Heart right ventricle (tissue), 16 donors: ENCODE results near the gene LRRC3. TPM values are rescaled to one million over a fixed set of nuclear protein-coding genes. Genes with fewer than 3 reads are reported as not detected.

ENCODE experiments used
- ATAC-seq, 8 donors: fragments of 200-7000 bp; cut with Tn5 transposase; one replicate each; pipeline ENCODE4 v1.9.1; 2020; ENCODE audit warnings: mild to moderate bottlenecking in 8 of 8, moderate library complexity in 8 of 8, moderate number of reproducible peaks in 1 of 8
- DNase-seq, 2 donors: peaks; one replicate each; pipeline ENCODE4 v3.0.0-alpha.2; 2020
- H3K27ac ChIP-seq, 10 donors: fragments of 200-600 bp; sonication (generic) in 2 of 10; one replicate each; pipeline versions ENCODE4 v1.5.0 to v1.8.0; 2020 to 2022; ENCODE audit warnings: mild to moderate bottlenecking in 3 of 10
- H3K27me3 ChIP-seq, 7 donors: fragments of 200-600 bp; one replicate each; pipeline ENCODE4 v1.8.0; 2021 to 2022; ENCODE audit warnings: mild to moderate bottlenecking in 2 of 7
- H3K36me3 ChIP-seq, 9 donors: fragments of 200-600 bp; sonication (generic) in 1 of 9; one replicate each; pipeline versions ENCODE4 v1.5.0 to v1.8.0; 2020 to 2022; ENCODE audit warnings: mild to moderate bottlenecking in 2 of 9
- H3K4me1 ChIP-seq, 9 donors: fragments of 200-600 bp; sonication (generic) in 1 of 9; one replicate each; pipeline versions ENCODE4 v1.5.0 to v1.8.0; 2020 to 2022; ENCODE audit warnings: mild to moderate bottlenecking in 4 of 9
- H3K4me3 ChIP-seq, 10 donors: fragments of 200-600 bp; sonication (generic) in 2 of 10; one replicate each; pipeline versions ENCODE4 v1.5.0 to v1.8.0; 2020 to 2022; ENCODE audit warnings: mild to moderate bottlenecking in 7 of 10, moderate library complexity in 2 of 10
- H3K9me3 ChIP-seq, 11 donors: fragments of 200-600 bp in 10 of 11; sonication (generic) in 2 of 11; one replicate each; pipeline versions ENCODE4 v1.5.0 to v1.8.0; 2013 to 2022; ENCODE audit warnings: mild to moderate bottlenecking in 2 of 11, control low read depth in 1 of 11, moderate library complexity in 1 of 11
- WGBS, 2 donors: extraction: QIAGEN DNeasy Blood & Tissue Kit; methylation state at CpG; one replicate each; pipeline ENCODE4 v1.1.7; 2013; ENCODE audit warnings: inconsistent platforms in 1 of 2; 5-methylcytosine and 5-hydroxymethylcytosine counted together
- intact Hi-C, 10 donors: fragments of 100-400 bp; cut with DNase I; formaldehyde crosslinking; loops; one replicate each; pipeline versions ENCODE4 v1.11.1 to v1.14.2; 2022
- polyA plus RNA-seq, 2 donors: library from polyadenylated mRNA; stranded (reverse); fragments of 200-250 nt; gene quantifications; one replicate each; pipeline ENCODE4 v1.2.3, GENCODE V29; 2013
- total RNA-seq, 10 donors: library from RNA; stranded (reverse); fragmentation: NEBNext Ultra II Directional in 3 of 10; extraction: Animal tissue kit (Norgen Biotek cat#: 25700) in 3 of 10; gene quantifications; one replicate each; pipeline versions ENCODE4 v1.2.1 to v1.2.4, GENCODE V29; 2021 to 2023
- TF ChIP-seq, protein P1 (sequence below), 9 donors: fragments of 200-600 bp; sonication (generic) in 2 of 9; IDR thresholded peaks; one replicate each; pipeline versions ENCODE4 v1.5.0 to v1.8.0; 2021 to 2022; ENCODE audit warnings: antibody characterized with exemption in 9 of 9, mild to moderate bottlenecking in 5 of 9, moderate library complexity in 1 of 9
- donor health status: Arrhythmogenic right ventricular cardiomyopathy.
- donor health status: ischemic (EF 13 %, LVEDD 7.1; RV severe dilation, severe dysfunction).
- donor health status: healthy with polysubstance abuse.
- donor health status: DM: no; HTN: yes; CAD: no.
- donor health status: DM: no; HTN: no; CAD: no.
- donor health status: ischemic (EF 25% LVEDD 6.9; RV normal size, moderate dysfunction).
- donor health status: ischemic (EF 25% LVEDD 5.7; RV mildly dilated, moderate dysfunction).
- donor health status: healthy.
- donor health status: DM: yes; HTN: yes; CAD: no.
- donor health status: Ischemic cardiomyopathy.
- donor health status: ischemic (EF 35%, LVEDD 5.7; RV mildly dilated, moderate dysfunction).
- donor health status: nonischemic (EF 11% LVEDD 7.7; RV severe dilation, severe dysfunction).
- donor health status: DM: yes; HTN: yes; CAD: no.
- donor health status: PGD.
- donor health status: ischemic (EF 29% LVEDD 5.4; RV normal size, mild dysfunction).
- donor health status: nonischemic (EF 23%, LVEDD 6.1; RV moderate dilation, normal function).

Gene LRRC3
- total and polyA plus RNA-seq, 12 donors, result 1.2 to 3.2 (median 2.0) TPM

DNA sequence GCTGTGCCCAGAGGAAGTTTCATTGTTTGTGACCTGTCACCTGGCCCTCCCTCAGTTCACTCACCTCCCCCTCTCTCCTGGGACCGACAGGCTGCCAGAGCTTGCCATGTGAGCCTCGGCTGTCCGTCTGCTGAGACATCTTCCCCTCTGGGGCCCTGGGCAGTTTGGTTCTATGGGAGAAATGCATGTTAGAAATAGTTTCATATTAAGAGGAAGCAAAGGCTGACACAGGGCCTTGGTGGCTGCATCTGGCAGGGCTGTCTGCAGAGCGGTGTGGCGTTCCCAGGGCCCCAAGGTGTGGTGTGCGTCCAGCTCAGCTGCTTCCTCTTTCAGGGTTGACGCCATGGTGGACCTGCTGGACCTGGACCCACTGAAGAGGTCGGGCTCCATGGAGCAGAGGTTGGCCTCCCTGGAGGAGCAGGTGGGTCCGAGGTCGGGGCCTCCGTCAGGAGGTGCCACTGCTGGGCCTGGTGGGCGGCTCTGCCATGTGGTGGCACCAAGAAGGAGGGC lies 31.9 kb upstream of the LRRC3 start:
- 74 to 80% methylated on average over 12 of the region's 12 CpGs for WGBS, 2 donors

DNA sequence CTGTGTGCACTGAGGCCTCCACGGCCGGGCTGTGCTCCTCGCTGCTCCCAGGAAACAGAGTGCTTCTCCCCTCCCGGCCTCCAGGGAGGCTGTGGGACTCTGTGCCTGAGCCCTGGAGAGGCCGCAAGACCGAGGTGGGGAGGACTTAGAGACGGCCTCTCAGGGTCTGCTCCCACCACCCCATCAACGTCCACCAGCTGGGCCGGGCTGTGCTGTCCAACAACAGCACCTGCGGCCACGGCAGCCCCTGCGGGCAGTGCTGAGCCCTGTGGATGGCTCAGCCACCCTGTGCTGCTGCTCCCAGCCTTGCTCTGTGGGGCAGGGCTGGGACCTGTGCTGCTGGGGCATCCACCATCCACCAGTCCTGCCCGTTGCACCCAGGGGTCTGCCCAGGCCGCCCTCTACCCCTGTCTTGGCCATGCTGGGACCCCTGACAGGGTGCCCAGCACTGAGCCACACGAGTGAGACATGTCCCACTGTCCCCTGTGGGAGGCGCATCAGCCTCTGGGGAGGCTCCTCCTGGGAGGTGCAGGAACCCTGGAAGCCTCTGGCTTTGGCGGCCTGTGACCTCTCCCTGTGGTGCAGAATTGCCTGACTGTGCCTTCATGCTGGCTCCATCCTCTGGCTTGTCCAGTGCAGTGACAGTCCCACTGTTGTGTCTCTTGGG lies 31.2 kb upstream of the LRRC3 start:
- H3K4me1 ChIP-seq, result no peaks in the 10 kb centered on the region
- H3K27me3 ChIP-seq, result peaks cover 0 to 16% (median 0%) of the 10 kb centered on the region in 7 donors
- no peak for DNase-seq
- TF ChIP-seq, protein P1, sequence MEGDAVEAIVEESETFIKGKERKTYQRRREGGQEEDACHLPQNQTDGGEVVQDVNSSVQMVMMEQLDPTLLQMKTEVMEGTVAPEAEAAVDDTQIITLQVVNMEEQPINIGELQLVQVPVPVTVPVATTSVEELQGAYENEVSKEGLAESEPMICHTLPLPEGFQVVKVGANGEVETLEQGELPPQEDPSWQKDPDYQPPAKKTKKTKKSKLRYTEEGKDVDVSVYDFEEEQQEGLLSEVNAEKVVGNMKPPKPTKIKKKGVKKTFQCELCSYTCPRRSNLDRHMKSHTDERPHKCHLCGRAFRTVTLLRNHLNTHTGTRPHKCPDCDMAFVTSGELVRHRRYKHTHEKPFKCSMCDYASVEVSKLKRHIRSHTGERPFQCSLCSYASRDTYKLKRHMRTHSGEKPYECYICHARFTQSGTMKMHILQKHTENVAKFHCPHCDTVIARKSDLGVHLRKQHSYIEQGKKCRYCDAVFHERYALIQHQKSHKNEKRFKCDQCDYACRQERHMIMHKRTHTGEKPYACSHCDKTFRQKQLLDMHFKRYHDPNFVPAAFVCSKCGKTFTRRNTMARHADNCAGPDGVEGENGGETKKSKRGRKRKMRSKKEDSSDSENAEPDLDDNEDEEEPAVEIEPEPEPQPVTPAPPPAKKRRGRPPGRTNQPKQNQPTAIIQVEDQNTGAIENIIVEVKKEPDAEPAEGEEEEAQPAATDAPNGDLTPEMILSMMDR (IDR thresholded peaks at IDR 0.05), result no peak
- intact Hi-C loops, result no loop called here
- peak in 1 of 8 donors; percentile 25 for ATAC-seq
- H3K27ac ChIP-seq, result no peak overlapping the region
- H3K9me3 ChIP-seq, result peaks cover 0 to 5% (median 0%) of the 10 kb centered on the region in 11 donors
- peaks cover 0 to 63% (median 0%) of the 10 kb centered on the region in 9 donors for H3K36me3 ChIP-seq
- no peak overlapping the region for H3K4me3 ChIP-seq
- 79 to 80% methylated on average over 17 of the region's 17 CpGs for WGBS, 2 donors

More for the DNA sequence above, 31.9 kb upstream of the LRRC3 start:
- no peaks in the 10 kb centered on the region for H3K9me3 ChIP-seq
- intact Hi-C loops, result no loop called here
- H3K27me3 ChIP-seq, result peaks cover 0 to 16% (median 3%) of the 10 kb centered on the region in 7 donors
- TF ChIP-seq, protein P1 (IDR thresholded peaks at IDR 0.05), result no peak
- H3K4me1 ChIP-seq, result no peaks in the 10 kb centered on the region
- no peak for ATAC-seq
- no peak overlapping the region for H3K27ac ChIP-seq
- H3K4me3 ChIP-seq, result no peak overlapping the region
- peaks cover 0 to 70% (median 0%) of the 10 kb centered on the region in 9 donors for H3K36me3 ChIP-seq
- no peak for DNase-seq

DNA sequence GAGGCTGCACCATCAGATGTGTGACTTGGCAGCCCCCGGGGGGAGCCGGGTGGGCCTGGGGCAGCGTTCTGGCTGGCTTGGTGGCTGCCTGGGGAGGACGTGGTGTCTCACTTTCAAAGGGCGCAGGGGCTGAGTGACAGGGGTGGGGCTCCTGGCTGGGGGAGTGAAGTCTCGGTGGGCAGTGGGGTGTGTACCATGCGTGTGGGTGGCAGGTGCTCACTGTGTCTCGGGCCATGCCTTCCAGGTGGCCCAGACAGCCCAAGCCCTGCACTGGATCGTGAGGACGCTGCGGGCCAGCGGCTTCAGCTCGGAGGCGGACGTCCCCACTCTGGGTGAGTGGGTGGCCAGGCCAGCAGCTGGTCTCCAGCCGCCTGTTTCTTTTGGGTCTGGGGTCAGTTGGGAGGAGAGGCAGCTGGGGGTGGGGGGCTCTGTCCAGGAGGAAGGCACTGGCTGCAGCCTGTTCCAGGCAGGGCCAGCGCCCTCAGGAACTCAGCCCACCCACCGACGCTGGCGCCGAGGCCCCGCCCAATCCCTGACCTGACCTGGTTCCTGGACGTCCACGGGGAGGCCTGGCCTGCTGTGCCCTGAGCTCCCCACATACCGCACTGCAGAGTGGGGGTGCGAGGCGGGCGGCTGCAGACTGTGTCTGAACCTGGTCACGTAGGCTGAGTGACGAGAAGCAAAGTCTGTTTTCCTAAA lies 30.6 kb upstream of the LRRC3 start:
- DNase-seq (no peak), ATAC-seq (peak in 2 of 8 donors; percentile 22 to 36)
- 75 to 78% methylated on average over 30 of the region's 30 CpGs for WGBS, 2 donors
- Histone ChIP-seq H3K27me3 (peaks cover 0 to 16% (median 0%) of the 10 kb centered on the region in 7 donors), H3K9me3 (peaks cover 0 to 12% (median 5%) of the 10 kb centered on the region in 11 donors), H3K4me3 (no peak overlapping the region), H3K27ac (no peak overlapping the region), H3K36me3 (peaks cover 0 to 62% (median 0%) of the 10 kb centered on the region in 9 donors), H3K4me1 (no peaks in the 10 kb centered on the region)
- TF ChIP-seq, protein P1 (IDR thresholded peaks at IDR 0.05), result no peak
- intact Hi-C loops, result no loop called here

DNA sequence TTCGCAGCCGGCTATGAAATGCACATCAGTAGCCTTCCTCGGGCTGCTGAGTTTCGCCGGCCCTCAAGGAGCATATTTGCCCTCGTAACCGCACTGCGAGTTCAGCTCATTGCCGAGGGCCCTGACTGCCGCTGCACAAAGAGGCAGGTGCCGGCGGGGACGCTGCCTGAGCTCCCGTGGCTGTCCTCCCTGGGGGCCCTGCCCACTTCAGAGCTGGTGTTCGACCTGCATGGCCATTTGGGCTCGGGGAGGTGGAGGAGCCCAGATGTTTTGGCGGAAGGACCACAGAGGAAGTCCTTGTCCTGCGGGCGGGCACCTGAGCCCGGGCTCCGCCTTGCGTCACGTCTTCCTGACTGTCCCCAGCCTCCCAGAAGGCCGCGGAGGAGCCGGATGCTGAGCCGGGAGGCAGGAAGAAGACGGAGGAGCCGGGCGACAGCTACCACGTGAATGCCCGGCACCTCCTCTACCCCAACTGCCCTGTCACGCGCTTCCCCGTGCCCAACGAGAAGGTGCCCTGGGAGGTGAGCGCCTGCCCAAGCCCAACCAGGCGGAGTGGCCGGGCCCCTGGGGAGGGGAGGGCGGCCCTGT lies 29.9 kb upstream of the LRRC3 start:
- Histone ChIP-seq H3K27ac (no peak overlapping the region), H3K4me3 (peak overlapping the region in 2 of 10 donors; percentile 7 to 14), H3K36me3 (peaks cover 0 to 58% (median 0%) of the 10 kb centered on the region in 9 donors), H3K4me1 (no peaks in the 10 kb centered on the region), H3K27me3 (peaks cover 0 to 16% (median 0%) of the 10 kb centered on the region in 7 donors), H3K9me3 (peaks cover 0 to 16% (median 10%) of the 10 kb centered on the region in 11 donors)
- WGBS, 2 donors, result 67 to 69% methylated on average over 39 to 40 of the region's 40 CpGs
- ATAC-seq (peak in 4 of 8 donors; percentile 24 to 52 (median 36)), DNase-seq (no peak)
- TF ChIP-seq, protein P1 (IDR thresholded peaks at IDR 0.05), result no peak
- intact Hi-C loops, result no loop called here
